Pancreas (tissue), 10 donors: Measurements from ENCODE around the gene CREBRF. TPM values are rescaled to one million over a fixed set of nuclear protein-coding genes. Genes with fewer than 3 reads are reported as not detected.
"Not testable (repeated sequence)": the region's sequence is repeated elsewhere in the genome, so short reads cannot be mapped to it uniquely, and the experiment has no call there.

ENCODE experiments used
- ATAC-seq, 4 donors: fragments of 200-7000 bp; cut with Tn5 transposase; one replicate each; pipeline versions ENCODE4 v1.8.0 to v1.9.1; 2020; ENCODE audit warnings: mild to moderate bottlenecking in 4 of 4, moderate library complexity in 4 of 4
- DNase-seq, 6 donors: peaks; one replicate each; pipeline ENCODE4 v3.0.0-alpha.2; 2020
- FAIRE-seq: peaks from 2 replicates; lab custom pipeline; 2012; peaks lifted over from hg19 to GRCh38; lab: Jason Lieb, UNC
- H3K27ac ChIP-seq, 4 donors: fragments of 200-600 bp; sonication (generic); 1 replicate in 3 of 4; 2 replicates in 1 of 4; pipeline versions ENCODE4 v1.5.0 to v1.8.0; 2020
- H3K27me3 ChIP-seq, 4 donors: fragments of 200-600 bp; one replicate each; pipeline ENCODE4 v1.8.0; 2021
- H3K36me3 ChIP-seq, 3 donors: fragments of 200-600 bp; sonication (generic) in 1 of 3; one replicate each; pipeline versions ENCODE4 v1.5.0 to v1.8.0; 2020 to 2021
- H3K4me1 ChIP-seq, 3 donors: fragments of 200-600 bp; one replicate each; pipeline ENCODE4 v1.8.0; 2021
- H3K4me3 ChIP-seq, 4 donors: fragments of 200-600 bp; sonication (generic) in 2 of 4; one replicate each; pipeline versions ENCODE4 v1.5.0 to v1.8.0; 2020 to 2021
- H3K9me3 ChIP-seq, 4 donors: fragments of 200-600 bp; one replicate each; pipeline ENCODE4 v1.8.0; 2021
- CTCF ChIP-seq, 4 donors: fragments of 200-600 bp; sonication (generic) in 3 of 4; IDR thresholded peaks; one replicate each; pipeline versions ENCODE4 v1.5.0 to v1.8.0; 2021; ENCODE audit warnings: antibody characterized with exemption in 4 of 4
- WGBS, 2 donors: extraction: QIAGEN DNeasy Blood & Tissue Kit; methylation state at CpG; one replicate each; pipeline ENCODE4 v1.1.7; 2013; 5-methylcytosine and 5-hydroxymethylcytosine counted together
- intact Hi-C, 3 donors: fragments of 100-400 bp; cut with DNase I; formaldehyde crosslinking; loops; one replicate each; pipeline versions ENCODE4 v1.11.1 to v1.14.2; 2022
- polyA plus RNA-seq, 2 donors: library from polyadenylated mRNA; stranded (reverse); fragments of 200-250 nt; gene quantifications; one replicate each; pipeline ENCODE4 v1.2.3, GENCODE V29; 2013
- total RNA-seq, 6 donors: library from RNA; stranded (reverse); fragmentation: NEBNext Ultra II Directional in 4 of 6; extraction: Animal tissue kit (Norgen Biotek cat#: 25700) in 4 of 6; gene quantifications; one replicate each; pipeline versions ENCODE4 v1.2.1 to v1.2.4, GENCODE V29; 2021 to 2023
- donor health status: healthy with polysubstance abuse.
- donor health status: DM: no; HTN: no; CAD: no; lungs with moderate emphysema.
- donor health status: DM: no; HTN: no; CAD: no.
- donor health status: control.
- donor health status: control.
- donor health status: Bipolar disorder and iron deficiency.
- donor health status: DM: yes; HTN: yes; CAD: no.
- donor health status: DM: no; HTN: no; CAD: no.
- donor health status: DM: no; HTN: no; CAD: no.
- donor health status: DM: yes; HTN: yes; CAD: no.

CREBRF gene
- total and polyA plus RNA-seq, 8 donors, result 3.6 to 21.4 (median 11.3) TPM

GRCh38 chr5:173016598-173017046 is 39.5 kb upstream of the CREBRF start:
- H3K4me1 ChIP-seq, result peaks cover 6 to 18% (median 16%) of the 10 kb centered on the region in 3 donors
- ATAC-seq (peak; percentile 71 to 90 (median 82)), DNase-seq (peak in 1 of 6 donors; percentile 55), FAIRE-seq (no peak)
- no peaks in the 10 kb centered on the region for H3K9me3 ChIP-seq
- no peak overlapping the region for H3K4me3 ChIP-seq
- peak overlapping the region in 3 of 4 donors; percentile 25 to 81 (median 61) for H3K27ac ChIP-seq
- H3K36me3 ChIP-seq, result peaks cover 0 to 3% (median 0%) of the 10 kb centered on the region in 3 donors
- intact Hi-C loops, result no loop called here
- TF ChIP-seq CTCF (IDR thresholded peaks at IDR 0.05), result no peak
- H3K27me3 ChIP-seq, result no peaks in the 10 kb centered on the region
- WGBS, 2 donors, result 6 to 9% methylated on average over 4 of the region's 4 CpGs

- H3K9me3 ChIP-seq, FAIRE-seq, H3K36me3 ChIP-seq, DNase-seq, H3K4me3 ChIP-seq, H3K27me3 ChIP-seq, intact Hi-C loops: not testable (repeated sequence)
- H3K4me1 ChIP-seq, result peaks cover 6 to 18% (median 16%) of the 10 kb centered on the region in 3 donors
- peak overlapping the region in 3 of 4 donors; percentile 25 to 81 (median 61) for H3K27ac ChIP-seq
- WGBS, 2 donors, result 93 to 96% methylated on average over 15 of the region's 15 CpGs
- ATAC-seq, result peak in 1 of 4 donors; percentile 22
Measured at GRCh38 chr5:173017087-173017486, 39.1 kb upstream of the CREBRF start.

GRCh38 chr5:173018358-173018757 is 37.8 kb upstream of the CREBRF start:
- H3K4me1 ChIP-seq, result peaks cover 6 to 18% (median 16%) of the 10 kb centered on the region in 3 donors
- H3K27me3 ChIP-seq, result no peaks in the 10 kb centered on the region
- ATAC-seq, result peak in 1 of 4 donors; percentile 12
- FAIRE-seq, result no peak
- intact Hi-C loops, result no loop called here
- WGBS, 2 donors, result 90 to 98% methylated on average over 4 of the region's 4 CpGs
- no peaks in the 10 kb centered on the region for H3K9me3 ChIP-seq
- no peak for TF ChIP-seq CTCF (IDR thresholded peaks at IDR 0.05)
- H3K4me3 ChIP-seq, result no peak overlapping the region
- H3K27ac ChIP-seq, result peak overlapping the region in 1 of 4 donors; percentile 18
- peaks cover 0 to 3% (median 0%) of the 10 kb centered on the region in 3 donors for H3K36me3 ChIP-seq
- DNase-seq, result no peak

GRCh38 chr5:173020154-173020581 is 36.0 kb upstream of the CREBRF start:
- ATAC-seq (no peak), DNase-seq (no peak), FAIRE-seq (no peak)
- no peak for TF ChIP-seq CTCF (IDR thresholded peaks at IDR 0.05)
- Histone ChIP-seq H3K27ac (no peak overlapping the region), H3K4me3 (no peak overlapping the region), H3K27me3 (no peaks in the 10 kb centered on the region), H3K4me1 (peaks cover 6 to 18% (median 16%) of the 10 kb centered on the region in 3 donors), H3K9me3 (no peaks in the 10 kb centered on the region), H3K36me3 (peaks cover 0 to 3% (median 0%) of the 10 kb centered on the region in 3 donors)
- intact Hi-C loops, result no loop called here
- 61 to 63% methylated on average over 5 of the region's 5 CpGs for WGBS, 2 donors

GRCh38 chr5:173020643-173021042 is 35.5 kb upstream of the CREBRF start:
- FAIRE-seq, result no peak
- no peak overlapping the region for H3K27ac ChIP-seq

More at GRCh38 chr5:173020643-173021042, 35.5 kb upstream of the CREBRF start:
- TF ChIP-seq CTCF (IDR thresholded peaks at IDR 0.05), result no peak
- peaks cover 5 to 17% (median 12%) of the 10 kb centered on the region in 3 donors for H3K4me1 ChIP-seq
- H3K27me3 ChIP-seq, result no peaks in the 10 kb centered on the region
- DNase-seq (no peak), ATAC-seq (no peak)
- 91 to 94% methylated on average over 9 of the region's 9 CpGs for WGBS, 2 donors
- intact Hi-C loops, result no loop called here
- H3K36me3 ChIP-seq, result peaks cover 0 to 3% (median 0%) of the 10 kb centered on the region in 3 donors
- no peaks in the 10 kb centered on the region for H3K9me3 ChIP-seq
- H3K4me3 ChIP-seq, result no peak overlapping the region
